Prostate gland (tissue), 2 donors: ENCODE data around the gene MAN2C1. TPM values are rescaled to one million over a fixed set of nuclear protein-coding genes. Genes with fewer than 3 reads are reported as not detected.
"Not testable (repeated sequence)": the region's sequence is repeated elsewhere in the genome, so short reads cannot be mapped to it uniquely, and the experiment has no call there.

Experiments used
- DNase-seq: peaks from one replicate; pipeline ENCODE4 v3.0.0-alpha.2; 2019; ENCODE audit warnings: low spot score
- H3K27ac ChIP-seq, 2 donors: fragments of 200-600 bp; sonication (generic); 2 replicates each; pipeline ENCODE4 v1.5.1; 2017 to 2019
- H3K27me3 ChIP-seq: fragments of 200-600 bp; sonication (generic); replicated peaks from 2 replicates; pipeline ENCODE4 v1.5.1; 2019; ENCODE audit not compliant: insufficient read depth
- H3K36me3 ChIP-seq, 2 donors: fragments of 200-600 bp; sonication (generic); 1 replicate in 1 of 2; 2 replicates in 1 of 2; pipeline versions ENCODE4 v1.5.1 to v1.8.1; 2017 to 2019
- H3K4me1 ChIP-seq: fragments of 200-600 bp; sonication (generic); replicated peaks from 2 replicates; pipeline ENCODE4 v1.5.1; 2019
- H3K4me3 ChIP-seq, 2 donors: fragments of 200-600 bp; sonication (generic); 2 replicates each; pipeline ENCODE4 v1.5.1; 2017 to 2019
- H3K9me3 ChIP-seq: fragments of 200-600 bp; sonication (generic); 2 replicates; pipeline ENCODE4 v1.5.1; 2017
- CTCF ChIP-seq, 4 experiments: fragments of 200-600 bp in 2 of 4; fragments of 450-650 bp in 2 of 4; sonication (generic) in 2 of 4; IDR thresholded peaks; 1 replicate in 3 of 4; 2 replicates in 1 of 4; pipeline ENCODE4 v1.5.1; 2016 to 2019; ENCODE audit warnings: antibody characterized with exemption in 4 of 4, mild to moderate bottlenecking in 2 of 4, moderate library complexity in 2 of 4
- POLR2A ChIP-seq: fragments of 450-650 bp; IDR thresholded peaks from one replicate; pipeline ENCODE4 v1.6.1; 2016; ENCODE audit warnings: antibody characterized with exemption, mild to moderate bottlenecking
- POLR2AphosphoS5 ChIP-seq: sonication (generic); formaldehyde crosslinking; IDR thresholded peaks from one replicate; pipeline ENCODE4 v1.6.1; 2017; ENCODE audit warnings: antibody characterized with exemption
- WGBS: methylation state at CpG from one replicate; pipeline ENCODE4 v1.1.5; 2018; 5-methylcytosine and 5-hydroxymethylcytosine counted together
- intact Hi-C: fragments of 100-400 bp; cut with DNase I; formaldehyde crosslinking; loops from one replicate; pipeline ENCODE4 v1.14.2; 2022
- total RNA-seq, 2 donors: library from RNA; depleted of rRNA; stranded (reverse); fragments of >200 nt; gene quantifications; one replicate each; pipeline ENCODE4 v1.1.0, GENCODE V29; 2016

MAN2C1 gene
- total RNA-seq, 2 donors from 2014 or later = 184 to 238 TPM

GRCh38 chr15:75347222-75348033 lies 21.0 kb downstream of the MAN2C1 start:
- no peaks in the 10 kb centered on the region for H3K9me3 ChIP-seq
- TF ChIP-seq POLR2A = peak; percentile 12
- no peak for TF ChIP-seq CTCF (IDR thresholded peaks at IDR 0.05)
- peak; percentile 39 for TF ChIP-seq POLR2AphosphoS5
- peak overlapping the region; percentile 66 to 87 for H3K4me3 ChIP-seq
- no peaks in the 10 kb centered on the region for H3K36me3 ChIP-seq
- under 1% methylated on average over 59 of the region's 65 CpGs for WGBS
- H3K27me3 ChIP-seq = no peaks in the 10 kb centered on the region
- no peaks in the 10 kb centered on the region for H3K4me1 ChIP-seq
- H3K27ac ChIP-seq = peak overlapping the region; percentile 80 to 82
- intact Hi-C loops = no loop called here
- DNase-seq = peak; percentile 61

- H3K36me3 ChIP-seq = no peaks in the 10 kb centered on the region
- no peaks in the 10 kb centered on the region for H3K27me3 ChIP-seq
- peak within 1 kb of the TSS; percentile 66 to 87 for H3K4me3 ChIP-seq
- H3K27ac ChIP-seq = peak within 1 kb of the TSS; percentile 80 to 82
- H3K4me1 ChIP-seq = no peaks in the 10 kb centered on the region
- H3K9me3 ChIP-seq = no peaks in the 10 kb centered on the region
- TF ChIP-seq CTCF (IDR thresholded peaks at IDR 0.05) (no peak), POLR2A (no peak), POLR2AphosphoS5 (no peak)
- no peak for DNase-seq
- intact Hi-C loops = no loop called here
- WGBS = 18% methylated on average over 20 of the region's 20 CpGs
Observed at GRCh38 chr15:75346796-75347221, 21.6 kb downstream of the MAN2C1 start, which contains the start of gene NEIL1. TSS of gene NEIL1 (plus strand) at chr15:75347039. CDS start at chr15:75348906, 1,867 bp downstream.

GRCh38 chr15:75343953-75344352 lies 24.5 kb downstream of the MAN2C1 start:
- H3K4me1 ChIP-seq, intact Hi-C loops, H3K9me3 ChIP-seq, H3K27ac ChIP-seq, H3K36me3 ChIP-seq, H3K4me3 ChIP-seq, H3K27me3 ChIP-seq, DNase-seq: not testable (repeated sequence)
- WGBS = 32% methylated on average over 8 of the region's 8 CpGs

GRCh38 chr15:75342221-75342620 lies 26.2 kb downstream of the MAN2C1 start:
- H3K4me1 ChIP-seq = no peaks in the 10 kb centered on the region
- no peaks in the 10 kb centered on the region for H3K9me3 ChIP-seq
- TF ChIP-seq POLR2AphosphoS5 (no peak), POLR2A (no peak), CTCF (IDR thresholded peaks at IDR 0.05) (no peak)
- H3K36me3 ChIP-seq = no peaks in the 10 kb centered on the region
- 83% methylated on average over 6 of the region's 6 CpGs for WGBS
- no peak overlapping the region for H3K4me3 ChIP-seq
- no peak overlapping the region for H3K27ac ChIP-seq
- DNase-seq = no peak
- intact Hi-C loops = no loop called here
- H3K27me3 ChIP-seq = no peaks in the 10 kb centered on the region

GRCh38 chr15:75339531-75340240 lies 28.7 kb downstream of the MAN2C1 start:
- Histone ChIP-seq H3K4me1 (no peaks in the 10 kb centered on the region), H3K36me3 (no peaks in the 10 kb centered on the region), H3K4me3 (no peak overlapping the region), H3K27me3 (no peaks in the 10 kb centered on the region), H3K9me3 (no peaks in the 10 kb centered on the region), H3K27ac (no peak overlapping the region)
- no peak for TF ChIP-seq POLR2AphosphoS5
- no peak for TF ChIP-seq CTCF (IDR thresholded peaks at IDR 0.05)
- no peak for TF ChIP-seq POLR2A
- 88% methylated on average over 12 of the region's 13 CpGs for WGBS
- intact Hi-C loops = no loop called here
- DNase-seq = no peak
